Astrocyte of the cerebellum (primary cell): ENCODE results near the gene HTR2A.
"Not testable (repeated sequence)": the region's sequence is repeated elsewhere in the genome, so short reads cannot be mapped to it uniquely, and the experiment has no call there.

Source experiments
- DNase-seq: peaks from one replicate; pipeline ENCODE4 v3.0.0-alpha.2; 2011; ENCODE audit warnings: low read depth
- H3K4me3 ChIP-seq: 2 replicates; pipeline ENCODE4 v1.5.1; 2011; ENCODE audit warnings: mild to moderate bottlenecking, low read depth, low read length, moderate library complexity
- in situ Hi-C: cut with HindIII; loops from 2 replicates; pipeline ENCODE4 v1.10.0; 2017; ENCODE audit warnings: low sequenced_read_pairs
- TF ChIP-seq, protein P1 (sequence below): IDR thresholded peaks from 2 replicates; pipeline ENCODE4 v1.5.1; 2012; ENCODE audit warnings: low read length, low read depth, moderate library complexity, mild to moderate bottlenecking; ENCODE audit errors: missing control alignments

The HTR2A gene

DNA sequence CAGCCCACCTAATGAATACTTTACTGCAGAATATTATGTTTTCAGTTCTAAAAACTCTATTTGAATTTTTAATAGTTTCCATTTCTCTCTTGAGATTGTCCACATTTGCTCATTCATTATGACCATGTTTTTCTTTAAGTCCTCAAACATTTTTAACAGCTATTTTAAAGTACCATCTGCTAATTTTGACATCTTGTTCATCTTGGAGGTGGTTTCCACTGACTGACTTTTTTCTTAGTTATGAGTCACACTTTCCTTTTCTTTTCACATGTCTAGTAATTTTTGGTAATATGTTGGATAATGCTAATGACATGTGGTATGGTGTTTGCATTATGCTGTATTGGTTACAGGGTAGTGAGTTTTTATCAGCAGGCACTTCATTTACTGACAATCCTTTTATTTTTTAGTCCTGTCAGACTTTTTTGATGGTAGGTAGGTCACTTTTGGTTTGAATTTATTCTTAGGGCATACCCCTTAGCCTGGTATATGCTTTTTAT, 84.5 kb downstream of the HTR2A start:
- H3K4me3 ChIP-seq = no peak overlapping the region

DNA sequence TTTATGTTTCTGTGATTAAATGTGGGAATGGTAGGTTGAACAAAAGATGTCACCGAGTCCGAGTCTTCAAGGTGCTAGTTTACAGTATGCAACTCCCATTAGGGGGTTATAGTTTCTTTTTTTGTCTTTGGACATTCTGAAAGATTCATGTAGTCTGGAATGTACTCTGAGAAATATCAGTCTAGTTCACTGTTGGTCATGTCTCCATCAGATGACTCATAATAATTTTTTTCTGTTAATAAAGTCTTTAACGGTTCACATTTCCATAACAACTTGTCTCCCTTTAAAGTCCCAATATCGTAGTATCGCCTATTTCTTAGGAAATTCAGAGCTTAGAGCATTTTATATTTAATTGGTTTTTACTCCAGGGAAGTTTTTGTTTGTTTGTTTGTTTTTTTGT, 86.4 kb downstream of the HTR2A start:
- DNase-seq = no peak
- in situ Hi-C loops = no loop called here
- TF ChIP-seq, protein P1, sequence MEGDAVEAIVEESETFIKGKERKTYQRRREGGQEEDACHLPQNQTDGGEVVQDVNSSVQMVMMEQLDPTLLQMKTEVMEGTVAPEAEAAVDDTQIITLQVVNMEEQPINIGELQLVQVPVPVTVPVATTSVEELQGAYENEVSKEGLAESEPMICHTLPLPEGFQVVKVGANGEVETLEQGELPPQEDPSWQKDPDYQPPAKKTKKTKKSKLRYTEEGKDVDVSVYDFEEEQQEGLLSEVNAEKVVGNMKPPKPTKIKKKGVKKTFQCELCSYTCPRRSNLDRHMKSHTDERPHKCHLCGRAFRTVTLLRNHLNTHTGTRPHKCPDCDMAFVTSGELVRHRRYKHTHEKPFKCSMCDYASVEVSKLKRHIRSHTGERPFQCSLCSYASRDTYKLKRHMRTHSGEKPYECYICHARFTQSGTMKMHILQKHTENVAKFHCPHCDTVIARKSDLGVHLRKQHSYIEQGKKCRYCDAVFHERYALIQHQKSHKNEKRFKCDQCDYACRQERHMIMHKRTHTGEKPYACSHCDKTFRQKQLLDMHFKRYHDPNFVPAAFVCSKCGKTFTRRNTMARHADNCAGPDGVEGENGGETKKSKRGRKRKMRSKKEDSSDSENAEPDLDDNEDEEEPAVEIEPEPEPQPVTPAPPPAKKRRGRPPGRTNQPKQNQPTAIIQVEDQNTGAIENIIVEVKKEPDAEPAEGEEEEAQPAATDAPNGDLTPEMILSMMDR = no peak
- H3K4me3 ChIP-seq = no peak overlapping the region

More for the DNA sequence above, 84.5 kb downstream of the HTR2A start:
- in situ Hi-C loops = no loop called here
- DNase-seq = no peak
- TF ChIP-seq, protein P1 = no peak

DNA sequence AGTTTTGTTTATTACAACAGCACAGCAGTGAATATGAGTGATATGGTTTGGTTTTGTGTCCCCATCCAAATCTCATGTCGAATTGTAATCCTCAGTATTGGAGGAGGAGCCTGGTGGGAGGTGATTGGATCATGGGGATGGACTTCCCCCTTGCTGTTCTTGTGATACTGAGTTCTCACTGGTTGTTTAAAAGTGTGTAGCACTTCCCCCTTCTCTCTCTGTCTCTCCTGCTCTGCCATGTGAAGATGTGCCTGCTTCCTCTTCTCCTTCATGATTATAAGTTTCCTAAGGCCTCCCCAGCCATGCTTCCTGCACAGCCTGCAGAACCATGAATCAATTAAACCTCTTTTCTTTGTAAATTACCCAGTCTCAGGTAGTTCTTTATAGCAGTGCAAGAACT, 91.9 kb downstream of the HTR2A start:
- H3K4me3 ChIP-seq, in situ Hi-C loops, DNase-seq: not testable (repeated sequence)

DNA sequence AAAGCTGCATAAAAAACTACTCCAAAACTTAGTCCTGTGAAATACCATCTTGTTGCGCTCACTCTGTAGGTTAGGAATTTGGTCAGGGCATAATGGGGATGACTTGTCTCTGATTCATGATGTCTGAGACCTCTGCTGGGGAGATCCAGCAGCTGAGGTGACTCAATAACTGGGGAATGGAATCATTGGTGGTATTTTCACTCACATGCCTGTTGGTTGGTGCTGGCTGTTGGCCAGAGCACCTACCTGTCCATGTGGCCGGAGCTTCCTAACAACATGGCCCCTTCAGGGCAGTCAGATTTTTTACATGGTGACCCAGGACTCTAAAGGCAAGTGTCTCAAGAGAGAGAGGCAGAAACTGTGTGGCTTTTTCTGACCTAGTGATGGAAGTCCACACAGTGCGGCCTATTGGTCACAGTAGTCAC, 92.5 kb downstream of the HTR2A start:
- peak; percentile 69 for DNase-seq
- in situ Hi-C loops = no loop called here
- no peak overlapping the region for H3K4me3 ChIP-seq
- TF ChIP-seq, protein P1 = peak; percentile 5

DNA sequence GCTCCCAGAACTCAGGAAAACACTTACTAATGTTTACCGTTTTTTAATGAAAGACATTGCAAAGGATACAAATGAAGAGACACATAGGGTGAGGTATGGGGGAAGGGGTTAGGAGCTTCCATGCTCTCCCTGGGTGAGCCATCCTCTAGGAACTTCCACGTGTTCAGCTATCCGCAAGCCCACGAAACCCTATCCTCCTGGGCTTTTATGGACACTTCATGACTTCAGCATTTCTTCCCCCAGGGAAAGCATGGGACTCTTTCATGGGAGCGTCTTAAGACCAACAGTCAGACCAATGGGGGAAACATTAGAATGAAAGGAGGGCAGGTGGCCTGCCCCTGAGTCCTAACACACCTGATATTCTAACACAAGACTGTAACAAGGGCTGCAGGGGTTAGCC, 93.3 kb downstream of the HTR2A start:
- TF ChIP-seq, protein P1 = no peak
- in situ Hi-C loops = no loop called here
- no peak for DNase-seq
- H3K4me3 ChIP-seq = no peak overlapping the region

DNA sequence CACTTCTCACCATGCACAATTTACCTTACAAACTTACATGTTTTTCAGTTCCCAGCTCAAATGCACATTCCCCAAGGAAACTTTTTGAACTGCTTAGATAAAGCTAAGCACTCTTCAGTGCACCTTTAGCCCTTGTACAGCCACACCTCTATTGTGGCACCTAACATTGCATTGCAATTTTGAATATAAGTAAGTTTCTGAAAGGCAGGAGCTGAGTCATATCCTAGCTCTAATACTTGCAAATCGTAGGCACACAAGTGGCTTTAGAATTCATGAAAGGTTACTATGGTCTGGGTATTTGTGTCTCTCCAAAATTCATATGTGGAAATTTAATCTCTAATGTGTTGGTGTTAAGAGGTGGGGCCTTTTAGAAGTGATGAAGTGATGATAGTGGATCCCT, 95.0 kb downstream of the HTR2A start:
- H3K4me3 ChIP-seq = no peak overlapping the region
- TF ChIP-seq, protein P1 = no peak
- in situ Hi-C loops = no loop called here
- DNase-seq = no peak

DNA sequence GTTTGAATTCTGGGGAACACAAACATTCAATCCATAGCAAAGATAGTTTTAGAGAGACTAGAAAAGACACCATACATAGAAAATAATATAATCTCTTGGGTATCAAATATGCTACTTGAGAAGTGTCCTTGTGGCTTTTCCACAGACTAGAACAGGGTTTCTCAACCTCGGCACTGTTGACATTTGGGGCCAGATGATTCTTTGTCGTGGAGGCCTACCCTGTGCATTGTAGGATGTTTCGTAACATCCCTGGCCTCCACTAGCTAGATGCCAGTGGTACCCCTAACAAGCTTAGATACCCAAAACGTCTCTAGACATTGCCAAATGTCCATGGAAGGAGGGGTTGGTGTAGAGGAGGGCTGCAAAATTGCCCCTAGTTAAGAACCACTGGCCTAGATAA, 97.7 kb downstream of the HTR2A start:
- H3K4me3 ChIP-seq = no peak overlapping the region
- TF ChIP-seq, protein P1 = no peak
- in situ Hi-C loops = no loop called here
- no peak for DNase-seq
